ENCODE measurements around the gene SSH2.
A peak's percentile ranks its signal among the peaks of the same experiment; 100 is the strongest.

The SSH2 gene

GRCh38 chr17:29732209-29732608 lies 197.8 kb downstream of the SSH2 start:
- CTCF ChIA-PET, result interaction anchor here (0.6 to 1.2 kb wide), 5 partner anchors 11 to 372 kb away, joined by 3 to 4 read pairs (median 3); no protein-coding TSS in a partner anchor
- POLR2A ChIA-PET, result interaction anchor here (1.0 kb wide), 1 partner anchor 9 kb away, joined by 5 read pairs; no protein-coding TSS in a partner anchor
- 0 out of 2 replicates have a peak, but pooled peaks cover 2% of the 10 kb centered on the region for H3K9me3 ChIP-seq (ENCODE audit: control insufficient read depth, insufficient read depth, low read depth, low read length)
- TF ChIP-seq ZNF140 (tag by site-specific recombination; IDR thresholded peaks at IDR 0.05), result no peak
- TF ChIP-seq ZNF404 (tag by site-specific recombination; IDR thresholded peaks at IDR 0.05), result no peak
- TF ChIP-seq ZNF571 (tag by site-specific recombination; IDR thresholded peaks at IDR 0.05), result no peak
- no peak for TF ChIP-seq MZF1 (tag by site-specific recombination; IDR thresholded peaks at IDR 0.05; ENCODE audit: borderline replicate concordance)
- no peak for TF ChIP-seq ZNF169 (tag by site-specific recombination; IDR thresholded peaks at IDR 0.05)
- TF ChIP-seq RBAK (tag by site-specific recombination; IDR thresholded peaks at IDR 0.05), result no peak
- TF ChIP-seq ZNF549 (tag by site-specific recombination; IDR thresholded peaks at IDR 0.05), result no peak
- TF ChIP-seq ZSCAN23 (tag by site-specific recombination; IDR thresholded peaks at IDR 0.05), result no peak
- TF ChIP-seq YY2 (tag by site-specific recombination; IDR thresholded peaks at IDR 0.05), result no peak
- TF ChIP-seq ZXDB (tag by site-specific recombination; IDR thresholded peaks at IDR 0.05), result no peak
- no peak for TF ChIP-seq ZFP41 (tag by site-specific recombination; IDR thresholded peaks at IDR 0.05; ENCODE audit: borderline replicate concordance)
- TF ChIP-seq ZNF18 (tag by site-specific recombination; IDR thresholded peaks at IDR 0.05), result no peak
- no peak for TF ChIP-seq HOXD13 (CRISPR knock-in tag; IDR thresholded peaks at IDR 0.05; ENCODE audit: borderline replicate concordance)
- TF ChIP-seq ZNF2 (tag by site-specific recombination; IDR thresholded peaks at IDR 0.05), result no peak
- no peak for TF ChIP-seq SETDB1 (IDR thresholded peaks at IDR 0.05; ENCODE audit: insufficient read length, low read length)
- TF ChIP-seq ZNF335 (tag by site-specific recombination; conservative IDR thresholded peaks at IDR 0.05), result no peak
- no peak for TF ChIP-seq SP2 (tag by site-specific recombination; IDR thresholded peaks at IDR 0.05)
- no peaks in the 10 kb centered on the region for H3K36me3 ChIP-seq (ENCODE audit: control insufficient read depth in 2 of 2, insufficient read depth in 1 of 2, low read length in 2 of 2)
- H3K27ac ChIP-seq (ENCODE audit: extremely low read depth, low read depth, low read length), result no peak overlapping the region
- H3K4me1 ChIP-seq (ENCODE audit: control insufficient read depth, insufficient read depth, low read length), result peaks cover 4% of the 10 kb centered on the region; the same call in 1 of the 2 replicates
- no peak overlapping the region for H3K4me3 ChIP-seq (ENCODE audit: low read depth, low read length)

- H3K4me1 ChIP-seq (ENCODE audit: control insufficient read depth, insufficient read depth, low read length), result peaks cover 4% of the 10 kb centered on the region; the same call in 1 of the 2 replicates
- no peaks in the 10 kb centered on the region for H3K36me3 ChIP-seq (ENCODE audit: control insufficient read depth in 2 of 2, insufficient read depth in 1 of 2, low read length in 2 of 2)
- 0 out of 2 replicates have a peak, but pooled peaks have one; percentile 1 for TF ChIP-seq ZNF121 (tag by site-specific recombination; IDR thresholded peaks at IDR 0.05)
- no peak for TF ChIP-seq ZNF488 (tag by site-specific recombination; IDR thresholded peaks at IDR 0.05)
- H3K9me3 ChIP-seq (ENCODE audit: control insufficient read depth, insufficient read depth, low read depth, low read length), result 0 out of 2 replicates have a peak, but pooled peaks cover 2% of the 10 kb centered on the region
- POLR2A ChIA-PET, result interaction anchor here (1.0 kb wide), 1 partner anchor 9 kb away, joined by 5 read pairs; no protein-coding TSS in a partner anchor
- no peak overlapping the region for H3K4me3 ChIP-seq (ENCODE audit: low read depth, low read length)
- no peak overlapping the region for H3K27ac ChIP-seq (ENCODE audit: extremely low read depth, low read depth, low read length)
- CTCF ChIA-PET, result interaction anchor here (1.0 kb wide), 1 partner anchor 373 kb away, joined by 3 read pairs; no protein-coding TSS in a partner anchor
Measured at GRCh38 chr17:29731589-29731929, 198.5 kb downstream of the SSH2 start.

- TF ChIP-seq ZSCAN5A (tag by site-specific recombination; IDR thresholded peaks at IDR 0.05) (no peak), SETDB1 (IDR thresholded peaks at IDR 0.05; ENCODE audit: insufficient read length, low read length) (peak; percentile 73), ZNF280D (tag by site-specific recombination; IDR thresholded peaks at IDR 0.05) (peak; percentile 43; the same call in 1 of the 2 replicates), SP7 (tag by site-specific recombination; IDR thresholded peaks at IDR 0.05) (no peak), ZNF133 (tag by site-specific recombination; IDR thresholded peaks at IDR 0.05) (no peak), ZNF571 (tag by site-specific recombination; IDR thresholded peaks at IDR 0.05) (no peak), ZNF175 (tag by site-specific recombination; IDR thresholded peaks at IDR 0.05) (no peak)
- H3K4me3 ChIP-seq (ENCODE audit: low read depth, low read length), result no peak overlapping the region
- POLR2A ChIA-PET, result no interaction called here
- no peaks in the 10 kb centered on the region for H3K36me3 ChIP-seq (ENCODE audit: control insufficient read depth in 2 of 2, insufficient read depth in 1 of 2, low read length in 2 of 2)
- H3K4me1 ChIP-seq (ENCODE audit: control insufficient read depth, insufficient read depth, low read length), result peaks cover 4% of the 10 kb centered on the region; the same call in 1 of the 2 replicates
- H3K27ac ChIP-seq (ENCODE audit: extremely low read depth, low read depth, low read length), result no peak overlapping the region
- H3K9me3 ChIP-seq (ENCODE audit: control insufficient read depth, insufficient read depth, low read depth, low read length), result 0 out of 2 replicates have a peak, but pooled peaks cover 2% of the 10 kb centered on the region
- CTCF ChIA-PET, result no interaction called here
Measured at GRCh38 chr17:29728490-29728889, 201.5 kb downstream of the SSH2 start.

All from HEK293 (cell line).